Measurements from ENCODE around the gene NAGPA.

The NAGPA gene

GRCh38 chr16:5072334-5073278 lies 38.9 kb upstream of the NAGPA start:
- H3K79me2 ChIP-seq (ENCODE audit: insufficient read depth, low read length): no peaks in the 10 kb centered on the region; the same call in 1 of the 2 replicates
- no peaks in the 10 kb centered on the region for H4K20me1 ChIP-seq (ENCODE audit: insufficient read depth, low read length)
- peaks cover 29% of the 10 kb centered on the region for H3K36me3 ChIP-seq (ENCODE audit: insufficient read depth, low read length)
- H3K4me1 ChIP-seq (ENCODE audit: insufficient read depth, low read length, severe bottlenecking): peaks cover 17% of the 10 kb centered on the region
- H3K9ac ChIP-seq (ENCODE audit: low read length): peak overlapping the region; percentile 79
- H3K9me3 ChIP-seq (ENCODE audit: low read length): no peaks in the 10 kb centered on the region
- TF ChIP-seq CTCF (IDR thresholded peaks at IDR 0.05; ENCODE audit: low read length) (no peak), EZH2 (IDR thresholded peaks at IDR 0.05; ENCODE audit: borderline replicate concordance, low read length) (no peak)
- peak overlapping the region; percentile 97 for H3K4me2 ChIP-seq (ENCODE audit: low read length)
- no peak overlapping the region for H2AFZ ChIP-seq (ENCODE audit: low read length)
- no peaks in the 10 kb centered on the region for H3K9me2 ChIP-seq (ENCODE audit: low read depth, low read length)
- no peaks in the 10 kb centered on the region for H3F3A ChIP-seq (ENCODE audit: insufficient read depth, low read length)
- no peaks in the 10 kb centered on the region for H3K27me3 ChIP-seq (ENCODE audit: insufficient read depth, low read length)
- peak overlapping the region; percentile 79 for H3K4me3 ChIP-seq (ENCODE audit: low read depth, low read length, poor library complexity, severe bottlenecking)
- peak overlapping the region; percentile 42 for H3K27ac ChIP-seq (ENCODE audit: low read depth, low read length, poor library complexity, severe bottlenecking)

DNA sequence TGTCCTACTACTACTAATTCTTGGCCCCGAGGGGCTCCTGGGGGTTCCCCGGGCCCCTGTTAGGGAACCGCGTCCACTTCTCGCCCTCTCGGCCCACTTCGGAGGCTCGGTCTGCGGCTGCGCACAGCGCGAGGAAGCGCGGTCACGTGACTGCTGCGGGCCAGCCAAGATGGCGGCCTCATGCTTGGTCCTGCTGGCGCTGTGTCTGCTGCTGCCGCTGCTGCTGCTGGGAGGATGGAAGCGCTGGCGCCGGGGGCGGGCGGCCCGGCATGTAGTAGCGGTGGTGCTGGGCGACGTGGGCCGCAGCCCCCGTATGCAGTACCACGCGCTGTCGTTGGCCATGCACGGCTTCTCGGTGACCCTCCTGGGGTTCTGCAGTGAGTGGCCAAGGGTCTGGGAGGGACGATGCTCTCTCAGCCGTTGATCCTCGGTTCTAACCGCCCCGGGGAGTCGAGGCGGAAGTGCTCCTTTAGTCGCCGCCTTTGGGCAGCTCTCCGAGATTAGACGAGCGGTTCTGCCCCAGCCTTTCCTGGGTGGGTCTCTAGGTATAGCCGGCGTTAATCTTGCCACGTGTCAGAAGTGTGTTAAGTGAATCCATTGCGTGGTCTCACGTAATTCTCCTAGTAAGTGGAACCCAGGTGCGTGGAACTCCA lies 38.1 kb upstream of the NAGPA start, which contains the start of gene ALG1:
ALG1 (plus strand) TSS at position 163 of the 653 bp plus-strand sequence; CDS start at position 170, 7 bp downstream.
- Histone ChIP-seq H3K27ac (ENCODE audit: low read depth, low read length, poor library complexity, severe bottlenecking) (peak within 1 kb of the TSS; percentile 42), H3K36me3 (ENCODE audit: insufficient read depth, low read length) (peaks cover 23% of the 10 kb centered on the region; the same call in 1 of the 2 replicates), H3K79me2 (ENCODE audit: insufficient read depth, low read length) (no peaks in the 10 kb centered on the region; the same call in 1 of the 2 replicates), H3K4me1 (ENCODE audit: insufficient read depth, low read length, severe bottlenecking) (peaks cover 17% of the 10 kb centered on the region), H3F3A (ENCODE audit: insufficient read depth, low read length) (no peaks in the 10 kb centered on the region), H2AFZ (ENCODE audit: low read length) (peak within 1 kb of the TSS; percentile 47), H3K27me3 (ENCODE audit: insufficient read depth, low read length) (no peaks in the 10 kb centered on the region), H3K9ac (ENCODE audit: low read length) (peak within 1 kb of the TSS; percentile 79), H3K9me2 (ENCODE audit: low read depth, low read length) (no peaks in the 10 kb centered on the region), H3K9me3 (ENCODE audit: low read length) (no peaks in the 10 kb centered on the region), H4K20me1 (ENCODE audit: insufficient read depth, low read length) (no peaks in the 10 kb centered on the region), H3K4me2 (ENCODE audit: low read length) (peak within 1 kb of the TSS; percentile 97), H3K4me3 (ENCODE audit: low read depth, low read length, poor library complexity, severe bottlenecking) (peak within 1 kb of the TSS; percentile 79)
- TF ChIP-seq EZH2 (IDR thresholded peaks at IDR 0.05; ENCODE audit: borderline replicate concordance, low read length) (no peak), CTCF (IDR thresholded peaks at IDR 0.05; ENCODE audit: low read length) (no peak)

DNA sequence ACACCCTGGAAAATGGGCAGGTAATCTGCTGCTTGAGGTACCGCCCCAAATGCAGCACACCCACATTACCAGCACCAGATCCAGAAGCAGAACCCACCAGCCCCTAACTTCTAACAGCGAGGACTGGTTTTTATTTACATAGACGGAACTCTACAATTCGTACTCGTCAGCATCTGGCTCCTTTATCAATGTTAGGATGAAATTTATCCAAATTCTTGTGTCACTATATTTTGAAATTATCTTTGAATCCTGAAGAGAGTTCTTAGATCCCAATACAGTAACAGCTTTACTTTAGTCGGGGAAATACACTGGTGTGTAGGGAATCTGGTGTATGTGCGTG lies 37.6 kb upstream of the NAGPA start:
- H3K9ac ChIP-seq (ENCODE audit: low read length): peak overlapping the region; percentile 79

More for the DNA sequence above, 37.6 kb upstream of the NAGPA start:
- H3K9me3 ChIP-seq (ENCODE audit: low read length): no peaks in the 10 kb centered on the region
- peak overlapping the region; percentile 79 for H3K4me3 ChIP-seq (ENCODE audit: low read depth, low read length, poor library complexity, severe bottlenecking)
- peak overlapping the region; percentile 11 for H3K27ac ChIP-seq (ENCODE audit: low read depth, low read length, poor library complexity, severe bottlenecking)
- TF ChIP-seq EZH2 (IDR thresholded peaks at IDR 0.05; ENCODE audit: borderline replicate concordance, low read length) (no peak), CTCF (IDR thresholded peaks at IDR 0.05; ENCODE audit: low read length) (no peak)
- no peaks in the 10 kb centered on the region; the same call in 1 of the 2 replicates for H3K79me2 ChIP-seq (ENCODE audit: insufficient read depth, low read length)
- H3K9me2 ChIP-seq (ENCODE audit: low read depth, low read length): no peaks in the 10 kb centered on the region
- peaks cover 17% of the 10 kb centered on the region for H3K4me1 ChIP-seq (ENCODE audit: insufficient read depth, low read length, severe bottlenecking)
- peaks cover 23% of the 10 kb centered on the region; the same call in 1 of the 2 replicates for H3K36me3 ChIP-seq (ENCODE audit: insufficient read depth, low read length)
- H4K20me1 ChIP-seq (ENCODE audit: insufficient read depth, low read length): no peaks in the 10 kb centered on the region
- peak overlapping the region; percentile 97 for H3K4me2 ChIP-seq (ENCODE audit: low read length)
- no peaks in the 10 kb centered on the region for H3F3A ChIP-seq (ENCODE audit: insufficient read depth, low read length)
- peak overlapping the region; percentile 47 for H2AFZ ChIP-seq (ENCODE audit: low read length)
- H3K27me3 ChIP-seq (ENCODE audit: insufficient read depth, low read length): no peaks in the 10 kb centered on the region

Data from OCI-LY1 (cell line).